Parathyroid adenoma (tissue), 2 donors: Measurements from ENCODE around the gene HHEX.
A peak's percentile ranks its signal among the peaks of the same experiment; 100 is the strongest.

Experiments
- H2AFZ ChIP-seq: fragments of 300-600 bp; sonication (generic); one replicate; pipeline ENCODE4 v1.7.0; 2017; ENCODE audit warnings: antibody characterized with exemption, mild to moderate bottlenecking
- H3K27ac ChIP-seq: fragments of 300-600 bp; sonication (generic); one replicate; pipeline ENCODE4 v1.7.0; 2017
- H3K27me3 ChIP-seq: fragments of 300-600 bp; sonication (generic); one replicate; pipeline ENCODE4 v1.7.0; 2017; ENCODE audit warnings: low read length; ENCODE audit not compliant: control insufficient read depth, insufficient read depth
- H3K36me3 ChIP-seq: fragments of 300-600 bp; sonication (generic); one replicate; pipeline ENCODE4 v1.7.0; 2017; ENCODE audit warnings: low read length; ENCODE audit not compliant: control insufficient read depth, insufficient read depth
- H3K4me1 ChIP-seq: fragments of 300-600 bp; sonication (generic); one replicate; pipeline ENCODE4 v1.7.0; 2017; ENCODE audit warnings: control low read depth
- H3K4me2 ChIP-seq: fragments of 300-600 bp; sonication (generic); one replicate; pipeline ENCODE4 v1.7.0; 2017; ENCODE audit warnings: low read length
- H3K4me3 ChIP-seq: fragments of 300-600 bp; sonication (generic); one replicate; pipeline ENCODE4 v1.7.0; 2017; ENCODE audit warnings: low read depth, low read length
- H3K79me2 ChIP-seq: fragments of 300-600 bp; sonication (generic); one replicate; pipeline ENCODE4 v1.7.0; 2017; ENCODE audit warnings: control low read depth
- H3K9ac ChIP-seq: fragments of 300-600 bp; sonication (generic); one replicate; pipeline ENCODE4 v1.7.0; 2017; ENCODE audit warnings: mild to moderate bottlenecking
- H3K9me3 ChIP-seq: fragments of 300-600 bp; sonication (generic); one replicate; pipeline ENCODE4 v1.7.0; 2017; ENCODE audit warnings: low read length; ENCODE audit not compliant: control insufficient read depth
- CTCF ChIP-seq: fragments of 300-600 bp; sonication (generic); IDR thresholded peaks from one replicate; pipeline ENCODE4 v1.7.0; 2017; ENCODE audit warnings: antibody characterized with exemption, mild to moderate bottlenecking
- donor health status: primary hyperparathyroidism.

The HHEX gene

GRCh38 chr10:92692080-92692671 lies 2.4 kb downstream of the HHEX start:
- no peaks in the 10 kb centered on the region for H3K4me1 ChIP-seq
- H3K4me3 ChIP-seq, result peak overlapping the region; percentile 27
- no peaks in the 10 kb centered on the region for H3K79me2 ChIP-seq
- H2AFZ ChIP-seq, result peak overlapping the region; percentile 73
- no peaks in the 10 kb centered on the region for H3K9me3 ChIP-seq
- H3K4me2 ChIP-seq, result no peak overlapping the region
- peaks cover 10% of the 10 kb centered on the region for H3K27me3 ChIP-seq
- no peak overlapping the region for H3K9ac ChIP-seq
- no peaks in the 10 kb centered on the region for H3K36me3 ChIP-seq
- H3K27ac ChIP-seq, result peak overlapping the region; percentile 39
- TF ChIP-seq CTCF, result no peak

GRCh38 chr10:92692697-92693533 lies 3.2 kb downstream of the HHEX start:
- Histone ChIP-seq H3K27ac (no peak overlapping the region), H3K79me2 (no peaks in the 10 kb centered on the region), H3K36me3 (no peaks in the 10 kb centered on the region), H3K4me1 (no peaks in the 10 kb centered on the region), H3K4me3 (no peak overlapping the region), H3K27me3 (peaks cover 10% of the 10 kb centered on the region), H3K9me3 (no peaks in the 10 kb centered on the region), H3K4me2 (no peak overlapping the region), H2AFZ (peak overlapping the region; percentile 73), H3K9ac (no peak overlapping the region)
- TF ChIP-seq CTCF, result no peak

GRCh38 chr10:92693534-92693893 lies 3.8 kb downstream of the HHEX start:
- Histone ChIP-seq H3K9ac (no peak overlapping the region), H3K27me3 (peaks cover 10% of the 10 kb centered on the region), H3K4me3 (no peak overlapping the region), H3K9me3 (no peaks in the 10 kb centered on the region), H3K4me2 (no peak overlapping the region), H3K27ac (no peak overlapping the region), H3K36me3 (no peaks in the 10 kb centered on the region), H3K4me1 (no peaks in the 10 kb centered on the region), H2AFZ (no peak overlapping the region), H3K79me2 (no peaks in the 10 kb centered on the region)
- TF ChIP-seq CTCF, result no peak

GRCh38 chr10:92695679-92696605 lies 6.2 kb downstream of the HHEX start:
- Histone ChIP-seq H2AFZ (peak overlapping the region; percentile 44), H3K27ac (no peak overlapping the region), H3K9me3 (no peaks in the 10 kb centered on the region), H3K4me1 (peaks cover 7% of the 10 kb centered on the region), H3K27me3 (peaks cover 6% of the 10 kb centered on the region), H3K4me3 (no peak overlapping the region), H3K36me3 (no peaks in the 10 kb centered on the region), H3K4me2 (no peak overlapping the region), H3K9ac (no peak overlapping the region), H3K79me2 (no peaks in the 10 kb centered on the region)
- no peak for TF ChIP-seq CTCF
